Loucy (cell line): Measurements from ENCODE around the gene ELMOD1.

Experiments
- EZH2phosphoT487 ChIP-seq: fragments of 200-600 bp; IDR thresholded peaks from 2 replicates; pipeline ENCODE4 v1.6.1; 2018; ENCODE audit warnings: antibody characterized with exemption, mild to moderate bottlenecking, moderate library complexity, borderline replicate concordance
- TF ChIP-seq, protein P1 (sequence below): fragments of 200-600 bp; sonication (generic); conservative IDR thresholded peaks from 2 replicates; pipeline ENCODE4 v1.5.1; 2014; ENCODE audit warnings: mild to moderate bottlenecking, antibody characterized with exemption, low read length

DNA sequence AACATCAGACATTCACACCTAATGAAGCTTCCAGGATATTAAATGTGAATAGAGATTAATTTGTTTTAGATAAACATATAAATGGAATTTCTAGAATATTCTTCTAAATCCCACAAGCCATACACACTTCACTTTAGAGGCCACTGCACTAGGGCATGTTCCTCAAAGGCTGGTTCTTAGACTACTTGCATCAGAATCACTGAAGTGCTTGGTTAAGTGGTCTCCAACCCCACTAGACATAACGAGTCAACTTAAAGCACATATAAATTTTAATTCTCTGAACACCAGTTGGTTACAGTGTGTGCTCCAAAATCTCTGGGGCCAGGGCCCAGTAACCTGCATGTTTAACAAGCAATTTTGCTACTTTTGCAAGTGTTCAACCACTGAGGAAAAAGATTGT, 17.5 kb upstream of the ELMOD1 start:
- TF ChIP-seq, protein P1, sequence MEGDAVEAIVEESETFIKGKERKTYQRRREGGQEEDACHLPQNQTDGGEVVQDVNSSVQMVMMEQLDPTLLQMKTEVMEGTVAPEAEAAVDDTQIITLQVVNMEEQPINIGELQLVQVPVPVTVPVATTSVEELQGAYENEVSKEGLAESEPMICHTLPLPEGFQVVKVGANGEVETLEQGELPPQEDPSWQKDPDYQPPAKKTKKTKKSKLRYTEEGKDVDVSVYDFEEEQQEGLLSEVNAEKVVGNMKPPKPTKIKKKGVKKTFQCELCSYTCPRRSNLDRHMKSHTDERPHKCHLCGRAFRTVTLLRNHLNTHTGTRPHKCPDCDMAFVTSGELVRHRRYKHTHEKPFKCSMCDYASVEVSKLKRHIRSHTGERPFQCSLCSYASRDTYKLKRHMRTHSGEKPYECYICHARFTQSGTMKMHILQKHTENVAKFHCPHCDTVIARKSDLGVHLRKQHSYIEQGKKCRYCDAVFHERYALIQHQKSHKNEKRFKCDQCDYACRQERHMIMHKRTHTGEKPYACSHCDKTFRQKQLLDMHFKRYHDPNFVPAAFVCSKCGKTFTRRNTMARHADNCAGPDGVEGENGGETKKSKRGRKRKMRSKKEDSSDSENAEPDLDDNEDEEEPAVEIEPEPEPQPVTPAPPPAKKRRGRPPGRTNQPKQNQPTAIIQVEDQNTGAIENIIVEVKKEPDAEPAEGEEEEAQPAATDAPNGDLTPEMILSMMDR, result no peak
- no peak for TF ChIP-seq EZH2phosphoT487
